Measurements from ENCODE around the gene PTPRT.

DNA sequence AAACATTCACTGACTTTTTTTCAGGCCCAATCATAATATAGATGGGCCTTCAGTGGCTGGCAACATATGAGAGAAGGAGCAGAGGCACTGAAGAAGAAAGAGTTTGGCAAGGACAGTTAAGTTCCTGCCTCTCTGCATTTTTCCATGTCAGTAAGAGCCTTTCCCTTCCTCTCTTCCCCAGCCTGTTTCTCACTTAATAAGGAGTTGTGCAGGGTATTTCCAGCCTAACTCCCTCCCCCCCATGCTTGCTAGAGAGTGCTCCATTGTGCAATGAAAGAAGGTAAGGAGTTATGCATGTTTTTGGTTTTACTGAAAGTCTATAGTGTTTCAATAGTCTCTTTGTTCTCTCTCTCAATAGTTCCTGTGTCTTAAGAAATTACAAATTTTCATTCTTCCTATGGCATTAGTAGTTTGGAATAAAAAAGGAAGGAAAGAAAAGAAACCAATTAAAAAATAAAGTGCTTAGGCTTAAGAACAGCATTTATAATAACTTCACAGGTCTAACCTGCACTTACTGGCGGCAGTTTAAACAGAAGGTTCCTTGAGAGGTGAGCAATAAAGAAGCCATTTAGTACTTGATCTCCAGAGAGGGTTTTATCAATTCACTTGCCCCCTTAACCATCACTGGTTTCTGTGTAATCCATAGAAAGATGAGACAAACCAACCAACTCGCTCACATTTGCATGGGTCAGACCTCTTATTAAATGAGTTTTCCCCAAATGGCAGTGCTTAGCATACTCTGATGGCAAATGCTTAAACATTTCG lies 251.1 kb downstream of the PTPRT start:
- no peak for TF ChIP-seq EZH2 (IDR thresholded peaks at IDR 0.05; ENCODE audit: low read length, missing control alignments)
- TF ChIP-seq, protein P1, sequence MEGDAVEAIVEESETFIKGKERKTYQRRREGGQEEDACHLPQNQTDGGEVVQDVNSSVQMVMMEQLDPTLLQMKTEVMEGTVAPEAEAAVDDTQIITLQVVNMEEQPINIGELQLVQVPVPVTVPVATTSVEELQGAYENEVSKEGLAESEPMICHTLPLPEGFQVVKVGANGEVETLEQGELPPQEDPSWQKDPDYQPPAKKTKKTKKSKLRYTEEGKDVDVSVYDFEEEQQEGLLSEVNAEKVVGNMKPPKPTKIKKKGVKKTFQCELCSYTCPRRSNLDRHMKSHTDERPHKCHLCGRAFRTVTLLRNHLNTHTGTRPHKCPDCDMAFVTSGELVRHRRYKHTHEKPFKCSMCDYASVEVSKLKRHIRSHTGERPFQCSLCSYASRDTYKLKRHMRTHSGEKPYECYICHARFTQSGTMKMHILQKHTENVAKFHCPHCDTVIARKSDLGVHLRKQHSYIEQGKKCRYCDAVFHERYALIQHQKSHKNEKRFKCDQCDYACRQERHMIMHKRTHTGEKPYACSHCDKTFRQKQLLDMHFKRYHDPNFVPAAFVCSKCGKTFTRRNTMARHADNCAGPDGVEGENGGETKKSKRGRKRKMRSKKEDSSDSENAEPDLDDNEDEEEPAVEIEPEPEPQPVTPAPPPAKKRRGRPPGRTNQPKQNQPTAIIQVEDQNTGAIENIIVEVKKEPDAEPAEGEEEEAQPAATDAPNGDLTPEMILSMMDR (conservative IDR thresholded peaks at IDR 0.05 in 1 of 2, IDR thresholded peaks at IDR 0.05 in 1 of 2; ENCODE audit: low read depth in 1 of 2, low read length in 2 of 2): no peak
